OCI-LY7 (cell line): Measurements from ENCODE around the gene STING1. TPM values are rescaled to one million over a fixed set of nuclear protein-coding genes. Genes with fewer than 3 reads are reported as not detected.

Experiments used
- BruUV-seq: library from RNA; stranded (reverse); fragments of 400-500 nt; replicated peaks from 2 replicates; lab custom pipeline; 2021; lab: Mats Ljungman, UMichigan
- CTCF ChIA-PET: fragments of 300-600 bp; sonication (Branson Sonifier 250); formaldehyde crosslinking; loops from one replicate; lab custom pipeline; 2022; ENCODE audit warnings: antibody characterized with exemption; ENCODE audit not compliant: unreplicated experiment; lab: Charles Lee
- POLR2A ChIA-PET: fragments of 300-600 bp; sonication (Branson Sonifier 250); formaldehyde crosslinking; loops from one replicate; lab custom pipeline; 2022; ENCODE audit warnings: antibody characterized with exemption; lab: Charles Lee
- DNase-seq: peaks from one replicate; pipeline ENCODE4 v3.0.0-alpha.2; 2015; ENCODE audit warnings: low spot score
- H2AFZ ChIP-seq: fragments of 200-600 bp; sonication (generic), shearing (Covaris generic); 2 replicates; pipeline ENCODE4 v1.6.1; 2014; ENCODE audit warnings: mild to moderate bottlenecking, antibody characterized with exemption, low read length, moderate library complexity
- H3K27ac ChIP-seq: fragments of 200-600 bp; sonication (generic); 2 replicates; pipeline ENCODE4 v1.5.1; 2014; ENCODE audit warnings: mixed run types, low read depth, mild to moderate bottlenecking, moderate library complexity, low read length, inconsistent platforms; ENCODE audit not compliant: poor library complexity, severe bottlenecking
- H3K36me3 ChIP-seq: fragments of 200-600 bp; sonication (generic); 2 replicates; pipeline ENCODE4 v1.6.1; 2014; ENCODE audit warnings: mild to moderate bottlenecking, antibody characterized with exemption, low read length, moderate library complexity, mixed read lengths; ENCODE audit not compliant: insufficient read depth
- H3K4me1 ChIP-seq: fragments of 200-600 bp; sonication (generic); 2 replicates; pipeline ENCODE4 v1.5.1; 2014; ENCODE audit warnings: mild to moderate bottlenecking, low read length; ENCODE audit not compliant: insufficient read depth, poor library complexity, severe bottlenecking
- H3K4me2 ChIP-seq: fragments of 200-600 bp; sonication (generic); 2 replicates; pipeline ENCODE4 v1.6.1; 2014; ENCODE audit warnings: mild to moderate bottlenecking, low read length
- H3K4me3 ChIP-seq: fragments of 200-600 bp; sonication (generic); 2 replicates; pipeline ENCODE4 v1.5.1; 2014; ENCODE audit warnings: mild to moderate bottlenecking, low read depth, low read length; ENCODE audit not compliant: poor library complexity, severe bottlenecking
- H3K79me2 ChIP-seq: fragments of 200-600 bp; sonication (generic); 2 replicates; pipeline ENCODE4 v1.6.1; 2016; ENCODE audit warnings: low read depth, mild to moderate bottlenecking, low read length, moderate library complexity, mixed read lengths; ENCODE audit not compliant: insufficient read depth
- H3K9me2 ChIP-seq: fragments of 200-600 bp; sonication (generic); 2 replicates; pipeline ENCODE4 v1.6.1; 2016; ENCODE audit warnings: mild to moderate bottlenecking, low read length, mixed read lengths; ENCODE audit not compliant: insufficient read depth
- H3K9me3 ChIP-seq: fragments of 200-600 bp; sonication (generic); 2 replicates; pipeline ENCODE4 v1.6.1; 2014; ENCODE audit warnings: mild to moderate bottlenecking, mixed run types, low read length, mixed read lengths
- H4K20me1 ChIP-seq: fragments of 200-600 bp; sonication (generic); 2 replicates; pipeline ENCODE4 v1.6.1; 2014; ENCODE audit warnings: mild to moderate bottlenecking, antibody characterized with exemption, low read length, moderate library complexity, mixed read lengths; ENCODE audit not compliant: insufficient read depth
- CTCF ChIP-seq: fragments of 200-600 bp; sonication (generic); conservative IDR thresholded peaks from 2 replicates; pipeline ENCODE4 v1.5.1; 2014; ENCODE audit warnings: mild to moderate bottlenecking, antibody characterized with exemption, low read length, moderate library complexity, mixed read lengths
- EZH2phosphoT487 ChIP-seq: fragments of 200-600 bp; sonication (generic); IDR thresholded peaks from 2 replicates; pipeline ENCODE4 v1.6.1; 2018; ENCODE audit warnings: low read depth, borderline replicate concordance, mild to moderate bottlenecking, mixed run types, antibody characterized with exemption, low read length, moderate library complexity, mixed read lengths
- intact Hi-C: fragments of 100-400 bp; cut with micrococcal nuclease; formaldehyde crosslinking; loops from one replicate; pipeline ENCODE4 v1.10.0; 2022; ENCODE audit not compliant: unreplicated experiment
- total RNA-seq, 2 experiments: library from RNA; depleted of rRNA in 1 of 2; stranded (reverse); fragments of >200 nt in 1 of 2; shearing (Covaris generic) in 1 of 2; gene quantifications; 2 replicates each; pipeline ENCODE4 v1.2.3, GENCODE V29; 2014 to 2022

STING1 gene
- total RNA-seq, 2 experiments from 2014 or later = 0.44 TPM; not detected in 1

GRCh38 chr5:139454568-139455290 is 27.8 kb downstream of the STING1 start:
- Histone ChIP-seq H3K9me3 (no peaks in the 10 kb centered on the region), H3K4me1 (peaks cover 8% of the 10 kb centered on the region), H3K4me3 (no peak overlapping the region), H2AFZ (no peak overlapping the region), H4K20me1 (no peaks in the 10 kb centered on the region), H3K27ac (no peak overlapping the region), H3K36me3 (no peaks in the 10 kb centered on the region), H3K4me2 (no peak overlapping the region), H3K79me2 (no peaks in the 10 kb centered on the region), H3K9me2 (no peaks in the 10 kb centered on the region)
- CTCF ChIA-PET = no interaction called here
- POLR2A ChIA-PET = interaction anchor here (0.8 to 1.3 kb wide), 2 partner anchors 11 to 15 kb away, joined by 3 read pairs; partner anchors contain the start of gene DNAJC18
- no peak for DNase-seq
- intact Hi-C loops = no loop called here
- BruUV-seq = no TSS peak
- TF ChIP-seq CTCF (no peak), EZH2phosphoT487 (no peak)

GRCh38 chr5:139453683-139454567 is 28.6 kb downstream of the STING1 start:
- intact Hi-C loops = no loop called here
- no peak for TF ChIP-seq EZH2phosphoT487
- no peak for TF ChIP-seq CTCF
- Histone ChIP-seq H3K9me2 (no peaks in the 10 kb centered on the region), H4K20me1 (no peaks in the 10 kb centered on the region), H3K9me3 (no peaks in the 10 kb centered on the region), H3K4me2 (no peak overlapping the region), H3K27ac (no peak overlapping the region), H2AFZ (no peak overlapping the region), H3K4me3 (no peak overlapping the region), H3K4me1 (peaks cover 1% of the 10 kb centered on the region), H3K36me3 (no peaks in the 10 kb centered on the region), H3K79me2 (no peaks in the 10 kb centered on the region)
- no peak for DNase-seq
- BruUV-seq = no TSS peak
- CTCF ChIA-PET = no interaction called here
- POLR2A ChIA-PET = no interaction called here
